Mammary epithelial cell (primary cell): ENCODE results near the gene MTFP1.

Experiments
- EZH2 ChIP-seq: IDR thresholded peaks from 2 replicates; pipeline ENCODE4 v1.6.1; 2012; ENCODE audit warnings: low read length, inconsistent platforms, borderline replicate concordance
- TF ChIP-seq, protein P1 (sequence below), 2 donors: IDR thresholded peaks in 1 of 2; conservative IDR thresholded peaks in 1 of 2; 2 replicates each; pipeline ENCODE4 v1.5.1; 2011 to 2012; ENCODE audit warnings: inconsistent platforms in 2 of 2, low read length in 2 of 2, mild to moderate bottlenecking in 2 of 2, control low read depth in 1 of 2, low read depth in 1 of 2; ENCODE audit not compliant: insufficient read depth in 1 of 2; ENCODE audit errors: extremely low read depth in 1 of 2

DNA sequence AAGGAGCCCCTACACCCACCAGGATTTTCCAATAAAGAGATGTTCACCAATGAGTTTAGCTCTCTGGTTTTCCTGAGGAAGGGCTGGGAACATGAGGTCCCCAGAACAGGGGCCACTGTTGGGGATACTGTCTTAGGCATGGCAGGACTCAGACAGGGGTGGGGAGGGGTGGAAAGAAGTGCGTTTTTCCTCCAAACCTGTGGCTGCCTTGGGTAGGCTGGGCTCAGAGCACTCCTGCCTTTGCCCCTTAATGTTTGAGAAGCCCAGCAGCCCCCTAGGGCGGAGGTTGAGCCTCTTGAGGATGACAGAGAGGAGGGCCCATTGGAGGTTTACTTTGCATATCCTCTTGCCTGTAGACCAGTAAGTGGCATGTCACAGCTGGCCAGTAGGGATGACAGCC, 10.6 kb downstream of the MTFP1 start:
- TF ChIP-seq EZH2 = no peak
- TF ChIP-seq, protein P1, sequence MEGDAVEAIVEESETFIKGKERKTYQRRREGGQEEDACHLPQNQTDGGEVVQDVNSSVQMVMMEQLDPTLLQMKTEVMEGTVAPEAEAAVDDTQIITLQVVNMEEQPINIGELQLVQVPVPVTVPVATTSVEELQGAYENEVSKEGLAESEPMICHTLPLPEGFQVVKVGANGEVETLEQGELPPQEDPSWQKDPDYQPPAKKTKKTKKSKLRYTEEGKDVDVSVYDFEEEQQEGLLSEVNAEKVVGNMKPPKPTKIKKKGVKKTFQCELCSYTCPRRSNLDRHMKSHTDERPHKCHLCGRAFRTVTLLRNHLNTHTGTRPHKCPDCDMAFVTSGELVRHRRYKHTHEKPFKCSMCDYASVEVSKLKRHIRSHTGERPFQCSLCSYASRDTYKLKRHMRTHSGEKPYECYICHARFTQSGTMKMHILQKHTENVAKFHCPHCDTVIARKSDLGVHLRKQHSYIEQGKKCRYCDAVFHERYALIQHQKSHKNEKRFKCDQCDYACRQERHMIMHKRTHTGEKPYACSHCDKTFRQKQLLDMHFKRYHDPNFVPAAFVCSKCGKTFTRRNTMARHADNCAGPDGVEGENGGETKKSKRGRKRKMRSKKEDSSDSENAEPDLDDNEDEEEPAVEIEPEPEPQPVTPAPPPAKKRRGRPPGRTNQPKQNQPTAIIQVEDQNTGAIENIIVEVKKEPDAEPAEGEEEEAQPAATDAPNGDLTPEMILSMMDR (conservative IDR thresholded peaks at IDR 0.05 in 1 of 2, IDR thresholded peaks at IDR 0.05 in 1 of 2; ENCODE audit: extremely low read depth in 1 of 2, insufficient read depth in 1 of 2, low read depth in 1 of 2, low read length in 2 of 2) = no peak
